ENCODE measurements around the gene OTUD7B. TPM values are rescaled to one million over a fixed set of nuclear protein-coding genes. Genes with fewer than 3 reads are reported as not detected.

The OTUD7B gene
- total and polyA plus RNA-seq, 2 experiments from 2014 or later, result 3.6 to 17.8 TPM

DNA sequence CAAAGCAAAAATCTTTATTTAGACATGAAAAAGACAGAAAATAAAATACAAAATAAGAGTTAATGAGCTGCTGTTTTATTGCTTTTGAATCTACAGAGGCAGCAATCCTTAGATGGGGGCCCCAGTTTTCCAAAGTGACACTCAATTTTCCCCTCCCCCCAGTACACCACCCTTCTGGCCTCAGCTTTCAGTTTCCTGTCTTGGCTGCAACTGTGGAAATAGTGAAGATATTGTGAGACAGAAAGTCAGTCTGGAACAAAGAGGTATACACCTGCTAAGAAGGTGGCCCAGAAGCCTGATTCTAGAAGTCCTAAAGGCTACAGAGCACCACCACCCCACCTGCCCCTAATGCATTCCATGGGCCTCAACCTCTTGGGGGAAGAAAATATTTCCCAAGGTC is 72.8 kb downstream of the OTUD7B start:
- no peak overlapping the region for H3K4me3 ChIP-seq
- peak; percentile 25 for DNase-seq (ENCODE audit: low spot score)
- peaks cover 28% of the 10 kb centered on the region for H3K4me1 ChIP-seq (ENCODE audit: insufficient read depth)

GRCh38 chr1:149936992-149937705 is 73.4 kb downstream of the OTUD7B start:
- Histone ChIP-seq H3K9me3 (ENCODE audit: low read depth) (no peaks in the 10 kb centered on the region), H3K27me3 (no peaks in the 10 kb centered on the region), H3K79me2 (peaks cover 23% of the 10 kb centered on the region), H3K9me2 (replicated peaks; ENCODE audit: insufficient read depth) (no peaks in the 10 kb centered on the region), H3K36me3 (replicated peaks; ENCODE audit: insufficient read depth, low read depth) (no peaks in the 10 kb centered on the region), H3K4me3 (peak overlapping the region; percentile 54), H3K4me2 (peak overlapping the region; percentile 90), H3K4me1 (ENCODE audit: insufficient read depth) (peaks cover 28% of the 10 kb centered on the region), H2AFZ (peak overlapping the region; percentile 73), H3K27ac (peak overlapping the region; percentile 87), H4K20me1 (ENCODE audit: insufficient read depth, poor library complexity, severe bottlenecking) (no peaks in the 10 kb centered on the region)
- peak; percentile 80 for DNase-seq (ENCODE audit: low spot score)
- TF ChIP-seq EZH2phosphoT487 (IDR thresholded peaks at IDR 0.05; ENCODE audit: low read depth, severe bottlenecking, unreplicated experiment) (no peak), CTCF (IDR thresholded peaks at IDR 0.05; ENCODE audit: poor library complexity) (peak; percentile 27), EZH2 (IDR thresholded peaks at IDR 0.05; ENCODE audit: borderline replicate concordance) (no peak)
- WGBS (ENCODE audit: low lambda C conversion rate, missing lambda C conversion rate), result 2% methylated on average over 8 of the region's 8 CpGs

More for the DNA sequence above, 72.8 kb downstream of the OTUD7B start:
- no peak for TF ChIP-seq EZH2 (IDR thresholded peaks at IDR 0.05; ENCODE audit: borderline replicate concordance)
- TF ChIP-seq CTCF (IDR thresholded peaks at IDR 0.05; ENCODE audit: poor library complexity), result no peak
- TF ChIP-seq EZH2phosphoT487 (IDR thresholded peaks at IDR 0.05; ENCODE audit: low read depth, severe bottlenecking, unreplicated experiment), result no peak
- Histone ChIP-seq H3K9me3 (ENCODE audit: low read depth) (no peaks in the 10 kb centered on the region), H3K27ac (peak overlapping the region; percentile 87), H3K9me2 (replicated peaks; ENCODE audit: insufficient read depth) (no peaks in the 10 kb centered on the region), H2AFZ (no peak overlapping the region), H3K36me3 (replicated peaks; ENCODE audit: insufficient read depth, low read depth) (no peaks in the 10 kb centered on the region), H4K20me1 (ENCODE audit: insufficient read depth, poor library complexity, severe bottlenecking) (no peaks in the 10 kb centered on the region), H3K79me2 (peaks cover 23% of the 10 kb centered on the region), H3K27me3 (no peaks in the 10 kb centered on the region), H3K4me2 (peak overlapping the region; percentile 90)

DNA sequence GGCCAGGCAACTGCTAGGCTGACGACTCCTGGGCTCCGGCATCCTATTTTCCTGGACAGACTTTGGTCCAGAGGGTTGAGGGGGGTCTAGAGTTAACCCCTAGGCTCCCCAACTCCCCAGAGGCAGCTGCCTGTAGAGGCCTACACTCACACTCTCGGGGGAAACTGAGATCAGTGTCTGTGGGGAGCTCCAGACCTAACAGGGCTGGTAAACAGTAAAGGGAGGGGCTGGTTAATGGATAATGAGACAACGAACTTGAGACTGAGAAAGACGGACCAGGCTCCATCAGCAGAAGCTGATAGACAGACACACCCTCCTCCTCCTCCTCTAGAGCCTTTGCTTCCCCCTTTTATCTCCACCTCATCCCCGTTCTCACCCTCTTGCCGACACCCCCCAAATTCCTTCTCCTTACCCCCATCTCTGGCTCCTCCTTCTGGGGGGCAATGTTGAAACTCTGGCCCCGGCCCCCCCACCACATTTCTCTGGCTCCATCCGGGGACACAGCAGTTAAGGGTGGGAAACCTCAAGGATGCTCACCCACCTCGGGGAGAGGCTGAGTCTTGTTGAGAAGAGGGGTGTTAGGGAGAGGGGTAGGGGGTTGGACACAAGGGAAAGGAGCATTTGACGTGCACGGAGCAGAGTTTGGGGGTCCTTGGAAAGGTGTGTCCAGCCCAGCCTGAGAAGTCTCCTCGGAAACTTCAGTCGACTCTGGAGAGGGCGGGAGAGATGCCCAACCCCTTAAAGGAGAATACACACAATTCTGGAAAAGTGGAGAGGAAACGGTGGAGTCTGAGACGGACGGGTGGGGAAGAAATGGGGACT is 74.1 kb downstream of the OTUD7B start, which contains the start of gene MTMR11:
MTMR11 (minus strand) TSS at position 710 of the 822 bp plus-strand sequence; CDS start at position 478, 232 bp downstream.
- H3K9me2 ChIP-seq (replicated peaks; ENCODE audit: insufficient read depth), result no peaks in the 10 kb centered on the region
- peak within 1 kb of the TSS; percentile 87 for H3K27ac ChIP-seq
- H2AFZ ChIP-seq, result peak within 1 kb of the TSS; percentile 73
- no peaks in the 10 kb centered on the region for H4K20me1 ChIP-seq (ENCODE audit: insufficient read depth, poor library complexity, severe bottlenecking)
- peaks cover 33% of the 10 kb centered on the region for H3K4me1 ChIP-seq (ENCODE audit: insufficient read depth)
- WGBS (ENCODE audit: low lambda C conversion rate, missing lambda C conversion rate), result 7% methylated on average over 18 of the region's 18 CpGs
- peak within 1 kb of the TSS; percentile 90 for H3K4me2 ChIP-seq
- DNase-seq (ENCODE audit: low spot score), result peak; percentile 73
- peaks cover 19% of the 10 kb centered on the region for H3K79me2 ChIP-seq
- H3K9me3 ChIP-seq (ENCODE audit: low read depth), result no peaks in the 10 kb centered on the region
- H3K36me3 ChIP-seq (replicated peaks; ENCODE audit: insufficient read depth, low read depth), result no peaks in the 10 kb centered on the region
- TF ChIP-seq EZH2 (IDR thresholded peaks at IDR 0.05; ENCODE audit: borderline replicate concordance) (no peak), EZH2phosphoT487 (IDR thresholded peaks at IDR 0.05; ENCODE audit: low read depth, severe bottlenecking, unreplicated experiment) (no peak)
- peak within 1 kb of the TSS; percentile 54 for H3K4me3 ChIP-seq
- no peaks in the 10 kb centered on the region for H3K27me3 ChIP-seq

GRCh38 chr1:149934356-149934755 is 76.2 kb downstream of the OTUD7B start:
- no peaks in the 10 kb centered on the region for H3K36me3 ChIP-seq (replicated peaks; ENCODE audit: insufficient read depth, low read depth)
- H3K4me1 ChIP-seq (ENCODE audit: insufficient read depth), result peaks cover 28% of the 10 kb centered on the region
- no peak for DNase-seq (ENCODE audit: low spot score)
- no peaks in the 10 kb centered on the region for H4K20me1 ChIP-seq (ENCODE audit: insufficient read depth, poor library complexity, severe bottlenecking)
- H3K27me3 ChIP-seq, result no peaks in the 10 kb centered on the region
- H3K9me2 ChIP-seq (replicated peaks; ENCODE audit: insufficient read depth), result no peaks in the 10 kb centered on the region
- peak overlapping the region; percentile 90 for H3K4me2 ChIP-seq
- TF ChIP-seq EZH2 (IDR thresholded peaks at IDR 0.05; ENCODE audit: borderline replicate concordance) (no peak), EZH2phosphoT487 (IDR thresholded peaks at IDR 0.05; ENCODE audit: low read depth, severe bottlenecking, unreplicated experiment) (no peak), CTCF (IDR thresholded peaks at IDR 0.05; ENCODE audit: poor library complexity) (no peak)
- peaks cover 19% of the 10 kb centered on the region for H3K79me2 ChIP-seq
- H2AFZ ChIP-seq, result no peak overlapping the region
- H3K27ac ChIP-seq, result no peak overlapping the region
- no peak overlapping the region for H3K4me3 ChIP-seq
- WGBS (ENCODE audit: low lambda C conversion rate, missing lambda C conversion rate), result 95% methylated on average over 2 of the region's 2 CpGs
- no peaks in the 10 kb centered on the region for H3K9me3 ChIP-seq (ENCODE audit: low read depth)
